GM10847 (cell line): Measurements from ENCODE around the gene OR1S1.
"Not testable (repeated sequence)": the region's sequence is repeated elsewhere in the genome, so short reads cannot be mapped to it uniquely, and the experiment has no call there.

Experiments
- POLR2A ChIP-seq: IDR thresholded peaks from 2 replicates; pipeline ENCODE4 v1.6.1; 2011; ENCODE audit not compliant: insufficient read length; ENCODE audit errors: extremely low read depth

Gene OR1S1

DNA sequence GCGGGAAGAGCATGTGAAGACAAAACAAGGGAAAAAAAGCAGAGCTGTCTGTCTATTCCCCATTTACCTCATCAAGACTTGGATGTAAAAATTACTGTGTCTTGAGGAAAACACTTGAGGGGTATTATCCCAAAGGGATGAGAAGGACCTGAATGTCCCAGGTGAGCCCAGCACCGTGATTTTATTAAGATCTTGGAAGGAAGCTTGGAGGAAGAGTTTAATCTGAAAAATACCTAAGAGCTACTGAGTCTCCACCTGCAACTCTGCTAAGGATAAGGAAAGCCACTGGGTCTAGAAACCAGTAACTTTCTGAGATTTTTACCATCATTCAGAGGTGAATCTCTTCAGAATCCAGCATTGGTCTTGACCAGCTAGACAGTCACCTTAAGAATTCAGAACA is at the start of gene OR1S1:
Gene OR1S1 (plus strand): TSS at position 301 of the 400 bp plus-strand sequence.
- TF ChIP-seq POLR2A: not testable (repeated sequence)

DNA sequence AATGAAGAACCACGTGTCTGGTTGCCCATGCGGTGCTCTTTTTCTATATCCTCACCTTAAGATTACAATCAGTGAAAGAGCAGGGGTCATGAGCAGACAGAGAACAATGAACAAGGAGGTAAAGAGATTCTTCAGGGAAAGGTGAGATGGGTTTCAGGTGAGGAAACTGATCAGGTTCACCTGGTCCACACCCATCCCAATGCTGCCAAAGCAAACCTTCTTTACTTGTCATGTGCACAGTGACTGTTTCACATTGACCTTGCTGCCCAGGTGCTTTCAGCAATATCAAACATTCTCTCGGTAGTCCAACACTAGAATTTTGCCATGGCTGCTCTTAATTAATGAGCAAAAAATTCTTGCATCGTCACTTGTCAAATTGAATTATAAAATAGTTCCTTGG is 48.1 kb upstream of the OR1S1 start:
- TF ChIP-seq POLR2A: no peak

DNA sequence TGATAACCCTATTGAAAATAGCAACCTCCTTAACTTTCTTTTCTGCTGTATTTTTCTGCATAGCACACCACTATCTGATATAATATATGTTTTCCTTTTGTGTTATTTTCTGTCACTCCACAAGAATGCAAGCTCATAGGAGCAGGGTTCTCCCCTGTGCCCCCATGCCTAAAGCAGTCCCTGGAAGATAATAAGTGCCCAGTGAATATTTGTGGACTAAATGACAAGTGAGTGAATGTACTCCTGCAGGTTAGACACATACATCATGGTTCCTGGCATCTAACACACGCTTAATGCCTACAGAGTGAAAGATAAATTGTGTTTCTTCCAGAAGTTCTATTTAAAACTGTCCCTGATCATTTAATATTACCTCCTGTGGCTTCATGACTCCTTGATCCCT is 47.5 kb upstream of the OR1S1 start:
- no peak for TF ChIP-seq POLR2A

DNA sequence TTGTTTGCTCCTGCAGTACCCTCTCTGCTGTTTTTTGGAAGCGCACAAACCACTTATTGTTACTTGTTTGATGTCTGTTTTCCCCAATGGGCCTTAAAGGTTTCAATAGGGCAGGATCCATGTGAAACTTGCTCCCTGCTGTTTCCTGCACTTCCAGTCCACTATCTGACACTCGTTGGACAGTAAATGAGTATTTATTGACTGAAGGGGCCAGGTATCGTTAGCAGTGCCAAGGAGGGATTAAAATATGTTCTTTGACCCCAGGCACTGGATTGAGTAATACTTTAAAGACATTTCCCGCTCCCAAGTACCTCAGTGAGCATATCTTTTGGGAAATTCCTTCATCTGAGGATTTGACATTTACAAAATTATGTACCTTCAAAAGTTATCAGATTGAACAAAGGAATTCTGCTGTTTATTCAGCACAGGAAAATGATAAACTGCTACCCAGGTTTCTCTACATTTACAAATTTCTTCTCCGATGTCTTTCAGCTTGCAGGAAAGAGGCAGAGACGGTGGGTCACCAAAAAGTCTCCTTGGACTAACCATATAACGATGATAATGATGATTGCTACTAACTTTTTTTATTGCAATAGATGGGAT is 46.9 kb upstream of the OR1S1 start:
- no peak for TF ChIP-seq POLR2A

DNA sequence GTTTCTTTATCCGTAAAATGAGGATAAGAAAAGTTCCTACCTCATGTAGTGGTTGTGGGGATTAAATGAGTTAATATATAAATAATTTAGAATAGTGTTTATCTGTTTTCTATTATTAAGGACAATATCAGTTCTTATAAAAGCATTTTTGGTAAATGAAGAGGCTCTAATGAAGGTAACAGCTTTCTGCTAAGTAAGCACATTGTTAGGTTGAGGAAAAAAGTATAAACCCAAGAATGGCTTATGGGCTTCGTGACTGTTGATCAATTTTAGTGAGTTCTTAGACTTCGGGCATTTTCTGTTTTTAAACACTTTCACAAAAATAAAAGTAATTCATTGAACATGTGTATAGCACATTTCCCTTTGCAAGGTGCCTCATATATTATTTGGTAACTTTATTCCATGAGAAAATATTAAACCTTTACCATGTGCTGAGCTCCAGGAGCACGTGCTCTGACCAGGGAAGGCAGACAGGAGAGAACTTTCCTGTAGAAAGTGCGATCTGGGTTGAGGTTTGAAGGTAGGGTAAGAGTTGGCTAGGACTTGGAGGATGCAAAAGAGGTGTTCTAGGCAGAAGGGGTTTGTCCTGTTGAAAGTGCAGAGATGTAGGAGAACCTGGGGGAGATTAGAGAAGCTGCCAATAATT is 35.0 kb upstream of the OR1S1 start:
- no peak for TF ChIP-seq POLR2A

DNA sequence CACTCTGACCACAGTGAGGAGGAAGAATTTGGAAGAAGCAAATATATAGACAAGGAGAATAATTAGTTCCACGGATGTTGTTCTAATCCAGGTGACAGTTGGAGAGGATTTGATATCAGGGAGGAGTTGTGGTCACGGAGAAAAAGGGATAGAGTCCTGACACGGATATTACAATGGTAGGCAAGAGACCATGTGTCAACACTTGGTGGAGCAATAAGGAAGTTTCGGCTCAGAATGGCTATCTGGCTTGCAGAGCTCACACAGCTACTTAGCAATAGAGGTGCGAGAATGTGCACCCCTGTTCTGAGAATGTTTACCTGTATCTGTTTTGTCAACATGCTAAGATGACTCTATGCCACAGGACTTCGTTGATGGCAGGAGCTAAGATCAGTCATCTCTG is 34.1 kb upstream of the OR1S1 start:
- no peak for TF ChIP-seq POLR2A

DNA sequence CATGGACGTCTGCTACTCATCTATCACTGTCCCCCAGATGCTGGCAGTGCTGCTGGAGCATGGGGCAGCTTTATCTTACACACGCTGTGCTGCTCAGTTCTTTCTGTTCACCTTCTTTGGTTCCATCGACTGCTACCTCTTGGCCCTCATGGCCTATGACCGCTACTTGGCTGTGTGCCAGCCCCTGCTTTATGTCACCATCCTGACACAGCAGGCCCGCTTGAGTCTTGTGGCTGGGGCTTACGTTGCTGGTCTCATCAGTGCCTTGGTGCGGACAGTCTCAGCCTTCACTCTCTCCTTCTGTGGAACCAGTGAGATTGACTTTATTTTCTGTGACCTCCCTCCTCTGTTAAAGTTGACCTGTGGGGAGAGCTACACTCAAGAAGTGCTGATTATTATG is 32.9 kb upstream of the OR1S1 start:
- no peak for TF ChIP-seq POLR2A

DNA sequence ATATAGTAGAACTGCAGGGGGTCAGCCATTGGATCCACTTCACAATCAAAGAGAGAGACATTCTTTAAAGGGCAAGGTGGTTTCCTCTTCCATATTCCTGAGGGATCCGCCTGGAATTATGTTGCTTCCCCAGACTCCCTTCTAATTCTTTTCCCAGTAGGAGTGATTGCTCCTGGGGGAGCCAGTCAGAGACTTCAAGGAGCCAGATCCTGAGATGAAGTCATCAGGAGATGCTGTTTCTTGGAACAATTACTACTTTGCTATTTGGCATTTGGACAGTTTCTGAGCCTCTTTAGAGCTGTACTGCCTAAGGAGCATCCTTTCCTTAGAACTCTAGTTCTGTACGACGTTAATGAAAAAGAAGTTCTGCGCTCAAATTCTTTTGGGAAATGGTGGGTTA is 25.6 kb upstream of the OR1S1 start:
- TF ChIP-seq POLR2A: no peak

DNA sequence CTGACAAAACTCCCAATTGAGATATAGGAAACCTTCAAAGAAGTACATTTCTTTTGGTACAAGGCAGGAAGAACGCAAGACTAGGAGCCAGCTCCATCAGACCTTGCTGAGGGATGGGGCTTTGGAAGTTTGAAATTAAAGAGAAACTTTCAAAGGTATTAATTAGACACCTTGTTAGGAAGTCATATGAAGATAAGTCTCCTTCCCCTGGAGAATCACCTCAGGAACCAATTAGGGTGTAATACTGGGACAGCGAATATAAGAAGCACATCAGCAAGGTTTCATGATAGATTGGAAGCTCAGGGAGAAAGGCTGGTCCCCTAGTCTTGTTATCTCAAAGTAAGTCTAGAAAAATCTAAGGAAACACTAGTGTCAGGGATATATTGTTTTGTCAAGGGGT is 23.8 kb upstream of the OR1S1 start, which contains the start of gene OR9Q2:
Gene OR9Q2 (plus strand): TSS at position 301 of the 400 bp plus-strand sequence. CDS start 1,421 bp downstream, outside the sequence.
- TF ChIP-seq POLR2A: no peak

DNA sequence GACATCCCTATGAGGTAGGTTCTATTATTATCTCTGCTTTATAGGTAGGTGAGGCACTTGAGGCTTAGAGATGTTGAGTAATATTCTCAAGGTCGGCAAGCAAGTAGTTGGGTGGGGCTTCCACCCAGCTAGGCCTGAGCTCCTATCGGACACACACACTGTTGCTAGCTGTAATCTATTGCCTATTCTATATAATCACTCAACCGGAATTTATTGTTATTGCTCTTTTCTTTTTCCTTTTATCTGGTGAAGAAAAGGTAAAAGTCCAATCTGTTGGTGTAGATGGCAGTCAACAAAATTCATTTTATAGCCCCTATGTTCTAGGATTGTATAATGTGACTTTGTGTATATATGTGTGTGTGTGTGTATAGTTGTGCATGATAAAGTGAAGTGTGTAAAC is 20.3 kb upstream of the OR1S1 start:
- no peak for TF ChIP-seq POLR2A

DNA sequence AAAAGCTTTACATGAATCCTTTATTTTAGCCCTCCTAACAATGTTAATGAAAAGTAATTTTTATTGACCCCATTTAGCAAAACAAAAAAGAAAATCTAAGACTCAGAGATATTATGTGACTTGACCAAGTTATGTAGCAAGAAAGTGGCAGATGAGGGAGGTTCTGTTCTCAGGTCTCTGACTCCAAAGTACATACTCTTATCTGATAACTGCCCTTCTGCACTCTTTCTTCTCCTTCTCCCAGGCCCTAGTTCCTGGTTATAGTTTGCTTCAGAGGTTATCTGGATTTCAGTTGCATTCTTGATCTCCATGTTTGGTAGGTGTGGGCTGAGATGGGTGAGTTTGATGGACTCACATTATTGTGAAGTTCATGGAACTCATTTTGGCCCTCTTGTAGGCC is 19.1 kb upstream of the OR1S1 start:
- no peak for TF ChIP-seq POLR2A

DNA sequence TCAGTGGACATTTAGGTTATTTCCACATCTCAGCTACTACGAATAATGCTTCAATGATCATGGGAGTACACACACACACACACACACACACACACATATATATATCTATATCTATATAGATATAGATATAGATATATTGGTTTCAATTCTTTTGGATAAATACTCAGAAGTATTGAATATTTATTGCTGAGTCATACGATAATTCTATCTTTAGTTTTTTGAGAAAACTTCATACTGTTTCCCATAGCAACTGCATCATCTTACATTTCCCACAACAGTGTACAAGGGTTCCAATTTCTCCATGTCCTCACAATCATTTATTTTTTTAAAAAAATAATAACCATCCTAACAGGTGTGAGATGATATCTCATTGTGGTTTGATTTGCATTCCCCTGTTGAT is 16.6 kb upstream of the OR1S1 start:
- no peak for TF ChIP-seq POLR2A

DNA sequence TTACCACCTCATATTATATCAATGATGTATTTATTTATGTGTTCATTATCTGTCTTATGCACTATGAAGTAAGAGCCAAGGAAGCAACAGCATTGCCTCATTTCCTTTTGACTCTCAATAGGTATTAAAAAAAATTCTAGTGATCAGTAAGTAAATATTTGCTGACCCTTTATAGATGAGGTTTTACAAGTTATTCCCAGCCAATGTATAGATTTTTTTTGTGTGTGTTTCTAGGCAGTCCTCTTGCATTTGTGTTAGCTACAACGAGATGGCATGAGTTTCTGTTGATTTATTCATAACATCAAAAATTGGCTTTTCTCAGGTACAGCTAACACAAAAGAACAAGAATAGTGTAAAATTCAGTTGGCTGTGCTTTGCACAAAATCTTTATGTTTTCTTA is 13.2 kb upstream of the OR1S1 start:
- TF ChIP-seq POLR2A: no peak

DNA sequence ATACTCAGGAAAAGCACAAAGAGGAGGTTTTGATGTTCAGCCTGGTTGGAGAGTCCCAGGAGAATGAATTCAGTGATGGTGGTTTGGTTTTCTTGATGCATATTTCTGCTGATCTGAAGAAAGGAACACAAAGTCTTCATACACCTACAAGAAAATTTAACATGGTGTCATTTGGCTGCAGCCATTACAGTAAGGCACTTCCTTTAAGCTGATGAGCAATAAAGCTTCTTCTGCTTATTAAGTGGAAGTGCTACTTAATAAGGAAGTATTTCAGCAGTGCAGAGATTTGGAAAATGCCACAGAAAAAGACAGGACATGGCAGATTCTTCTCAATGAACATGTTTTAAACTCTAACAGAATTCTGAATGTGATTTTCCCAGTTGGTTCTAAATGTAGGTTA is 8.5 kb upstream of the OR1S1 start, which contains the start of gene OR1S2:
Gene OR1S2 (minus strand): TSS at position 101 of the 400 bp plus-strand sequence. CDS start 0 bp downstream, at position 101.
- no peak for TF ChIP-seq POLR2A

DNA sequence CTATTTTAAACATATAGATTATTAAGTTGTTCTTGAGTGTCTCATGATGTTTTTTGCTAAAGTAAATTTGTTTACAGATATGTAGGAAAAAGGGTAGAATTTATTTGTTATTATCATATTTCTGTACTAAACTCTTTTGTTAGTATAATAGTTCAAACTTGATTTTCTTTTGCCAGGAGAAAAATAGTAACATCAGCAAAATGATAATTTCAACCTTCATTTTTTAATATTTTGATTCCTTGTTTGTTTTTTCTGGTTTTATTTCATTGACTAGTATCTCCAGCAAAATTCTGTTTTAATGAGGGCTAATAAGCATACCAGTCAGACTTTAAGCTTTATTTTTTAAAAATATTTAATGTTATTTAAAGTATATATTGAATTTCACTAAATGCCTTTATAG is 4.0 kb downstream of the OR1S1 start:
- TF ChIP-seq POLR2A: no peak

DNA sequence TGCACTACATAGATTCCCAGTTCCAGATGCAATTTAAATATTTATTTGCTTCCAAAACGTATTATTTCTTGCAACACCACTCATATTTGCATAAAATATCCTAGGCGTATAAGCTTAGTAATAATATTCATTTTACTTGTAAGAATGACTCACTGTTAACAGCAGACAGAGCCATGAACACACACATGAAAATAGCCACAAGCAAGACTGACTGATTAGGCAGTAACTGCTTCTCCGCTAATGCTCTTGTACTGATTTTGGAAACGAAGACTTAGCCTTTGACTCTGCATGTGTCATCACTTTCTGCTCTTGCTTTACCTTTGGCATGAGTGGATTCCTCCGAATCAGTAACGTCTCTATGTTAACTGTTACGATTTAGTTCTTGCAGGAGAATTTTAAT is 10.2 kb downstream of the OR1S1 start:
- TF ChIP-seq POLR2A: no peak
